ENCODE results near the gene SEMA4A. TPM values are rescaled to one million over a fixed set of nuclear protein-coding genes. Genes with fewer than 3 reads are reported as not detected.
A peak's percentile ranks its signal among the peaks of the same experiment; 100 is the strongest.

SEMA4A gene
- total RNA-seq, 1 donor from 2014 or later, result 11.8 TPM

GRCh38 chr1:156134716-156135435, 18.5 kb upstream of the SEMA4A start:
- no peak for DNase-seq (ENCODE audit: low spot score)

- no peak for DNase-seq (ENCODE audit: low spot score)
Observed at GRCh38 chr1:156135930-156136871, 17.2 kb upstream of the SEMA4A start.

DNA sequence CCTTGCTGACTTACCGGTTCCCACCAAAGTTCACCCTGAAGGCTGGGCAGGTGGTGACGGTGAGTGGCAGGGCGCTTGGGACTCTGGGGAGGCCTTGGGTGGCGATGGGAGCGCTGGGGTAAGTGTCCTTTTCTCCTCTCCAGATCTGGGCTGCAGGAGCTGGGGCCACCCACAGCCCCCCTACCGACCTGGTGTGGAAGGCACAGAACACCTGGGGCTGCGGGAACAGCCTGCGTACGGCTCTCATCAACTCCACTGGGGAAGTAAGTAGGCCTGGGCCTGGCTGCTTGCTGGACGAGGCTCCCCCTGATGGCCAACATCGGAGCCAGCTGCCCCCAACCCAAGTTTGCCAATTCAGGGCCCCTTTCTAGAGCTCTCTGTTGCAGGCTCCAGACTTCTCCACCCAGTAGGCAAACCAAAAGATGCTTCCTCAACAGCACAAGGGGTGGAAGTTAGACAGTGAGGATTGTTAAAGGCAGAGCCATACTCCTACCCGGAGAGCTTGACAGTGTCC, 16.4 kb upstream of the SEMA4A start:
- DNase-seq (ENCODE audit: low spot score), result no peak

DNA sequence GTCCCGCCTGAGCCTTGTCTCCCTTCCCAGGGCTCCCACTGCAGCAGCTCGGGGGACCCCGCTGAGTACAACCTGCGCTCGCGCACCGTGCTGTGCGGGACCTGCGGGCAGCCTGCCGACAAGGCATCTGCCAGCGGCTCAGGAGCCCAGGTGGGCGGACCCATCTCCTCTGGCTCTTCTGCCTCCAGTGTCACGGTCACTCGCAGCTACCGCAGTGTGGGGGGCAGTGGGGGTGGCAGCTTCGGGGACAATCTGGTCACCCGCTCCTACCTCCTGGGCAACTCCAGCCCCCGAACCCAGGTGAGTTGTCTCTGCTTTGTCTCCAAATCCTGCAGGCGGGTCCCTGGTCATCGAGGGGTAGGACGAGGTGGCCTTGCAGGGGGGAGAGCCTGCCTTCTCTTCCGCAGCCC, 14.9 kb upstream of the SEMA4A start:
- no peak for DNase-seq (ENCODE audit: low spot score)

- DNase-seq (ENCODE audit: low spot score), result no peak
Observed at GRCh38 chr1:156140879-156141707, 12.3 kb upstream of the SEMA4A start.

DNA sequence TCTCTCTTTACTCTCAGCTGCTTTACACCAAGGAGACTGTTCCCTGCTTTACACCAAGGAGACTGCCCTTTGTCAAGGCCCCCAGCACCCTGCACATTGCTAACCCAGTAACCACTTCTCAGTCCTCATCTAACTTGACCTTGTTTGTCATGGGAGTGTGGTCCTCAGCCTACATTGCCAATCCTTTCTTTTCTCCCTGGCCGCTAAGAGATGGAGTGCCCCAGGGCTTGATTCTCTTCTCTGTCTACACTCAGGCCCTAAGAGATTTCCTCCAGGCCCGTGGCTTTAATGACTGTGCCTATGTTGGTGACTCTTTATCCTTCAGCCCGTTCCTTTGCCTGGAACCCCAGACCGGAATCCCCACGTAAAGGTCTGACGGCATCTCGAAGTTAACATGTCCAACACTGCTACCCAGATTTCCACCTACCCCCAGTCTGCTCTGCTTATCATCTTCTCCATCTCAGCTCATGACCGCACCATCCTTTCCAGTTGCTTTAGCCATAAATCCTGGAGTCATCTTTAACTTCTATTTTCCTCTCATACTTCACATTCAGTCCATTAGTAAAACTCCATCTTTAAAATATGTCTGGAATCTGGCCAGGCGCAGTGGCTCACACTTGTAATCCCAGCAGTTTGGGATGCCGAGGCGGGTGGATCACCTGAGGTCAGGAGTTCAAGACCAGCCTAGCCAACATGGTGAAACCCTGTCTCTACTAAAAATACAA, 9.5 kb upstream of the SEMA4A start:
- peak; percentile 60 for DNase-seq (ENCODE audit: low spot score)

DNA sequence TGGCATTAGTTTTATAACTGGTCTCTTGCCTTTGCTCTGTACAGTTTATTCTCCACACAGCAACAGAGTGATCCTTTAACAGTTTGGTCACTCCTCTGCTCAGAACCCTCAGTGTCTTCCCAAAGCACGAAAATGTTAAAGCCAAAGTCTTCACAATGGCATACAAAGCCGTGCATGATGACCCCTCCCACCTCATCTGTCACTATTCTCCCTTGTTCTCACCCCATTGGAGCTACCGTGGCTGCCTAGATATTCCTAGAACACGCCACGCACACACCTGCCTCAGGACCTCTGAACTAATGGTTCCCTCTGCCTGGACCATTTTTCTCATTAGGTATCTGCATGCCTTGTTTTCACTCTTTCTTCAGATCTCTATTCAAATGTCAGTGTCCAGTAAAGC, 8.6 kb upstream of the SEMA4A start:
- no peak for DNase-seq (ENCODE audit: low spot score)

DNA sequence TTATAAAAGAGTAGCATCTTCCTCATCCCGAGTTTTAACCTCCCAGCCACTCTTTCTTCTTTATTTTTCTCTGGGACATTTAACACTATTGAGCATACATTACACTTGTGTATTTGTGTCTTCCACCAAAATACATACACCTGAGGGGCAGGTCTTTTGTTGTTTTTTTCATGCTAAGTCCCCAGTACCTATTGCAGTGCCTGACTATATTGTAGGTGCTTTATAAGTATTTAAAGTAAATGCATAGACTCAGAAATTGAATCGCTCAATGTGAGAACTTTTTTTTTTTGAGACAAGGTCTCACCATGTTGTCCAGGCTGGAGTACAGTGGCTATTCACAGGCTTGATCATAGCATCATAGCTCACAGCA, 7.8 kb upstream of the SEMA4A start:
- no peak for DNase-seq (ENCODE audit: low spot score)

- DNase-seq (ENCODE audit: low spot score), result peak; percentile 81
Observed at GRCh38 chr1:156146020-156146768, 7.2 kb upstream of the SEMA4A start.

GRCh38 chr1:156146769-156147405, 6.5 kb upstream of the SEMA4A start:
- DNase-seq (ENCODE audit: low spot score), result no peak

DNA sequence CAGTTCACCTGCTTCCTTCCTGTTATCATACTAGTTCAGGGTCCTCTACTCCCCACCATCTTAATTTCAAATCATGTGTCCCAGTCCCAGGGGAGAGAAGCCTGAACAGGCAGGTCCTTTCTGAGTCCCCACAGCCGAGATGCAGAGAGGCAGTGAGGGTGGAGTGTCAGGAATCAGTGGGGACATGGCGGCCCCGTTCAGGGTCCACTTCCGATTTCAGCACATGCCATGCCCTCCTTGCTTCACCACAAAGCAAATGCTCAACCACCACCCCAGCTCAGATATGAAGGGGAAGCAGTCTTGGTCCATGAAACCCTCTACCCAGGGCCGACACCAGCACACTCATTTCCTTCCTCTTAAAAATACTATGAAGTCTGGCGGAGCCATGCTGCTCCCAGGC, 5.2 kb upstream of the SEMA4A start:
- no peak for DNase-seq (ENCODE audit: low spot score)

- DNase-seq (ENCODE audit: low spot score), result no peak
Observed at GRCh38 chr1:156149374-156150332, 3.7 kb upstream of the SEMA4A start.

GRCh38 chr1:156150333-156151011, 2.9 kb upstream of the SEMA4A start:
- DNase-seq (ENCODE audit: low spot score), result no peak

DNA sequence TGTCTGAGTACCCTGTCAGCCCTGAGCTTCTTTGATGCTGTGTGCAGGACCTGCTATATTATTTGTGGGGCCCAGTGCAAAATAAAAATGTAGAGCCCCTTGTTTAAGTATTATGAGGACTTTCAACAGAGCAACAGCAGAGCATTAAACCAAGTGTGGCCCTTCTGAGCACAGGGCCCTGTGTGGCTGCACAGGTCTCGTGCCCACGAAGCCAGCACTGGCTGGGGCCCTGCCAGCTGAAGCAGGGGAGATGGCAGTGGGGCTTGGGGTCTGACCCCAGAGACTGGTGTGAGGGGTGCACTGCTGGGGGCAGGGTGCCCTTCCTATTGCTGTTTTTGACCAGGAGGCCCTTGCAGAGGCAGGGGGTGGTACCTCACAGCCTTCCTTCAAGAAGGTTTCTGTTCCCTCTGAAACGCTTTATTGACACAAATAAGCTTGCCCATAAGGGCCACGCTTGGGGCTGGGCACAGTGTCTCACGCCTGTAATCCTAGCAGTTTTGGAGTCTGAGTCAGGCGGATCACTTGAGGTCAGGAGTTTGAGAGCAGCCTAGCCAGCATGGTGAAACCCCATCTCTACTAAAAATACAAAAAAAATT, 2.2 kb upstream of the SEMA4A start:
- peak; percentile 30 for DNase-seq (ENCODE audit: low spot score)

DNA sequence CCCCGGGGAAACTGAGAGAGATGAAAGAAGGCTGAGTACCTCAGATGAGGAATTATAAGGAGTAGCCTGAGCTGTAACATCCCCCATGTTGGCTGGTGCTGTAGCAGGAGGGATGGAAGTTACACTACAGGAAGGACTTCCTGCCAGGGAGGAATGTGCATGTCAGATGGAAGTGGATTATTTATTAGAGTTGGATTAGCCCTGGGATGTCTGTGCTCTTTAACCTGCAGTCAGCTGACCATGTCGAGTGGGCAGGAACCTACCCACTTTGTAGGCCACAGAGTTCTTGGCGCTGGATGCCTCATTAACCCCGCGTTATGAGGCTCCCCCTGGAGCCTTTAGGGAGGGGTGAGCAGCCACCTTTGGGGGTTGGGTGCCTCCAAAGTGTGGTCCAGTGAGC, 757 bp upstream of the SEMA4A start:
- DNase-seq (ENCODE audit: low spot score), result no peak

GRCh38 chr1:156154317-156154749, 948 bp downstream of the SEMA4A start:
- DNase-seq (ENCODE audit: low spot score), result no peak

GRCh38 chr1:156155756-156156510, 2.5 kb downstream of the SEMA4A start:
- DNase-seq (ENCODE audit: low spot score), result no peak

Measured in umbilical cord (tissue), 2 donors.